HEK293 (cell line): Measurements from ENCODE around the gene COX19.

Source experiments
- CTCF ChIP-seq: fragments of 450-650 bp; formaldehyde crosslinking; IDR thresholded peaks from 2 replicates; pipeline ENCODE4 v1.5.1; 2016; ENCODE audit warnings: missing biosample characterization, missing genetic modification characterization
- REST ChIP-seq: fragments of 450-650 bp; formaldehyde crosslinking; IDR thresholded peaks from 2 replicates; pipeline ENCODE4 v1.5.1; 2016; ENCODE audit warnings: missing biosample characterization, missing genetic modification characterization
- ZNF184 ChIP-seq: fragments of 450-650 bp; IDR thresholded peaks from 2 replicates; pipeline ENCODE4 v1.5.1; 2018; ENCODE audit warnings: missing biosample characterization, mild to moderate bottlenecking, missing genetic modification characterization
- ZNF19 ChIP-seq: fragments of 450-650 bp; formaldehyde crosslinking; IDR thresholded peaks from 2 replicates; pipeline ENCODE4; 2016; ENCODE audit warnings: missing biosample characterization, missing genetic modification characterization, low read depth
- ZNF274 ChIP-seq, 2 experiments: fragments of 200-500 bp in 1 of 2; fragments of 450-650 bp in 1 of 2; sonication (Bioruptor generic) in 1 of 2; formaldehyde crosslinking in 1 of 2; IDR thresholded peaks; 2 replicates each; pipeline versions ENCODE4 v1.5.1 to v1.6.1; 2014 to 2016; ENCODE audit warnings: borderline replicate concordance in 1 of 2, inconsistent platforms in 1 of 2, low read length in 1 of 2, missing biosample characterization in 1 of 2, missing genetic modification characterization in 1 of 2
- ZNF394 ChIP-seq: fragments of 450-650 bp; formaldehyde crosslinking; IDR thresholded peaks from 2 replicates; pipeline ENCODE4 v1.5.1; 2016; ENCODE audit warnings: missing biosample characterization, missing genetic modification characterization, mild to moderate bottlenecking, moderate library complexity, borderline replicate concordance
- ZNF433 ChIP-seq: fragments of 450-650 bp; formaldehyde crosslinking; IDR thresholded peaks from 2 replicates; pipeline ENCODE4 v1.5.1; 2016; ENCODE audit warnings: missing biosample characterization, missing genetic modification characterization, low read depth

GRCh38 chr7:974820-975681 lies at the start of gene COX19:
- TF ChIP-seq ZNF274 (IDR thresholded peaks at IDR 0.05; ENCODE audit: low read length) (no peak), ZNF274 (tag by site-specific recombination; IDR thresholded peaks at IDR 0.05; ENCODE audit: borderline replicate concordance) (no peak), ZNF433 (tag by site-specific recombination) (no peak), REST (no peak), CTCF (tag by site-specific recombination) (no peak), ZNF19 (tag by site-specific recombination) (no peak), ZNF184 (tag by site-specific recombination) (no peak), ZNF394 (no peak; the same call in 1 of the 2 replicates)
